PC-9 (cell line): Measurements from ENCODE around the gene MAST2. TPM values are rescaled to one million over a fixed set of nuclear protein-coding genes. Genes with fewer than 3 reads are reported as not detected.
A peak's percentile ranks its signal among the peaks of the same experiment; 100 is the strongest.
"Not testable (repeated sequence)": the region's sequence is repeated elsewhere in the genome, so short reads cannot be mapped to it uniquely, and the experiment has no call there.

ENCODE experiments used
- BruUV-seq: library from RNA; stranded (reverse); fragments of 400-500 nt; replicated peaks from 2 replicates; lab custom pipeline; 2021; lab: Mats Ljungman, UMichigan
- CTCF ChIA-PET: fragments of 300-600 bp; sonication (Branson Sonifier 250); formaldehyde crosslinking; loops from one replicate; lab custom pipeline; 2022; ENCODE audit warnings: antibody characterized with exemption; lab: Charles Lee
- POLR2A ChIA-PET: fragments of 300-600 bp; sonication (Branson Sonifier 250); formaldehyde crosslinking; loops from one replicate; lab custom pipeline; 2022; ENCODE audit warnings: antibody characterized with exemption; ENCODE audit not compliant: unreplicated experiment; lab: Charles Lee
- DNase-seq, 2 experiments: peaks; one replicate each; pipeline versions ENCODE4 v3.0.0 to v3.0.0-alpha.2; 2015 to 2022; ENCODE audit warnings: mixed read lengths in 1 of 2
- H2AFZ ChIP-seq: fragments of 200-600 bp; sonication (generic); 2 replicates; pipeline ENCODE4 v1.8.1; 2017; ENCODE audit warnings: antibody characterized with exemption
- H3F3A ChIP-seq: fragments of 200-600 bp; sonication (generic); 2 replicates; pipeline ENCODE4 v1.8.1; 2017; ENCODE audit warnings: antibody characterized with exemption, mild to moderate bottlenecking, low read depth; ENCODE audit not compliant: insufficient read depth
- H3K27ac ChIP-seq: fragments of 200-600 bp; sonication (generic); 2 replicates; pipeline ENCODE4 v1.6.1; 2016; ENCODE audit warnings: mixed run types
- H3K27me3 ChIP-seq: fragments of 200-600 bp; sonication (generic); 2 replicates; pipeline ENCODE4 v1.6.1; 2016; ENCODE audit warnings: low read depth, mixed run types; ENCODE audit not compliant: insufficient read depth
- H3K36me3 ChIP-seq: fragments of 200-600 bp; sonication (generic); 2 replicates; pipeline ENCODE4 v1.6.1; 2016; ENCODE audit warnings: low read depth, mixed run types
- H3K4me1 ChIP-seq: fragments of 200-600 bp; sonication (generic); replicated peaks from 2 replicates; pipeline ENCODE4 v1.6.1; 2016; ENCODE audit warnings: mixed run types; ENCODE audit not compliant: insufficient read depth
- H3K4me2 ChIP-seq: fragments of 200-600 bp; sonication (generic); 2 replicates; pipeline ENCODE4 v1.6.1; 2017; ENCODE audit warnings: mixed run types
- H3K4me3 ChIP-seq: fragments of 200-600 bp; sonication (generic); 2 replicates; pipeline ENCODE4 v1.6.1; 2016; ENCODE audit warnings: mixed run types
- H3K79me2 ChIP-seq: fragments of 200-600 bp; sonication (generic); 2 replicates; pipeline ENCODE4 v1.6.1; 2017; ENCODE audit warnings: low read depth, mixed run types
- H3K9me2 ChIP-seq: fragments of 200-600 bp; sonication (generic); 2 replicates; pipeline ENCODE4 v1.8.1; 2017; ENCODE audit warnings: mild to moderate bottlenecking; ENCODE audit not compliant: insufficient read depth
- H3K9me3 ChIP-seq: fragments of 200-600 bp; sonication (generic); 2 replicates; pipeline ENCODE4 v1.8.1; 2016; ENCODE audit warnings: low read depth; ENCODE audit not compliant: insufficient read depth
- H4K20me1 ChIP-seq: fragments of 200-600 bp; sonication (generic); 2 replicates; pipeline ENCODE4 v1.8.1; 2017; ENCODE audit not compliant: insufficient read depth
- EZH2 ChIP-seq: fragments of 200-600 bp; sonication (generic); IDR thresholded peaks from 2 replicates; pipeline ENCODE4 v1.8.0; 2017; ENCODE audit warnings: antibody characterized with exemption, low read depth
- intact Hi-C: fragments of 100-400 bp; cut with micrococcal nuclease; formaldehyde crosslinking; loops from one replicate; pipeline ENCODE4 v1.10.0; 2022; ENCODE audit not compliant: unreplicated experiment
- total RNA-seq: library from RNA; stranded (reverse); gene quantifications from 2 replicates; pipeline ENCODE4 v1.2.3, GENCODE V29; 2021
- TF ChIP-seq, protein P1 (sequence below): fragments of 200-600 bp; sonication (generic); conservative IDR thresholded peaks from 2 replicates; pipeline ENCODE4 v1.6.1; 2017; ENCODE audit warnings: mixed run types, antibody characterized with exemption, mild to moderate bottlenecking, moderate library complexity

MAST2 gene
- total RNA-seq, 1 experiment from 2014 or later = 58.8 TPM

DNA sequence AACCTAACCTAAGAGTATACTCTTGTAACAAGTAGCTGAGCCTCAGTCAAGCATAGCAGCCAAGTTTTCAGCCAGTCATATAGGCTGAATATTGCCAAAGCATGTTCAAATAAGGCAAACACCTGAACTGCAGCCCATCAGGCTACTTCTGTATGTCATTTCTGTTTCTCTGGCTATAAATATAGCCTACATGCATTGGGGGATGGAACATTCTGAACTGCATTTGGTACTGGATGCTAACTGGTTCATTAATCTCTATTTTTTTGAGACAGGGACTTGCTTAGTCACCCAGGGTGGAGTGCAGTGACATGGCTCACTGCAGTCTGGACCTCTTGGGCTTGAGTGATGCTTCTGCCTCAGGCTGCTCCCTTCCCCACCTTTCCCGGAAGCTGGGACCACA, 37.3 kb downstream of the MAST2 start:
- CTCF ChIA-PET = no interaction called here
- Histone ChIP-seq H3K9me2 (no peaks in the 10 kb centered on the region), H3K79me2 (peaks cover 9% of the 10 kb centered on the region; the same call in 1 of the 2 replicates), H3K4me2 (no peak overlapping the region), H3K9me3 (no peaks in the 10 kb centered on the region), H2AFZ (no peak overlapping the region), H3K27ac (no peak overlapping the region), H4K20me1 (no peaks in the 10 kb centered on the region), H3F3A (no peaks in the 10 kb centered on the region; the same call in 1 of the 2 replicates), H3K36me3 (no peaks in the 10 kb centered on the region), H3K27me3 (no peaks in the 10 kb centered on the region), H3K4me3 (no peak overlapping the region), H3K4me1 (no peaks in the 10 kb centered on the region)
- BruUV-seq = no TSS peak
- intact Hi-C loops = no loop called here
- no peak for DNase-seq
- POLR2A ChIA-PET = interaction anchor here (0.6 kb wide), 1 partner anchor 90 kb away, joined by 3 read pairs; the partner anchor contains the start of gene IPP
- TF ChIP-seq EZH2 = no peak
- TF ChIP-seq, protein P1, sequence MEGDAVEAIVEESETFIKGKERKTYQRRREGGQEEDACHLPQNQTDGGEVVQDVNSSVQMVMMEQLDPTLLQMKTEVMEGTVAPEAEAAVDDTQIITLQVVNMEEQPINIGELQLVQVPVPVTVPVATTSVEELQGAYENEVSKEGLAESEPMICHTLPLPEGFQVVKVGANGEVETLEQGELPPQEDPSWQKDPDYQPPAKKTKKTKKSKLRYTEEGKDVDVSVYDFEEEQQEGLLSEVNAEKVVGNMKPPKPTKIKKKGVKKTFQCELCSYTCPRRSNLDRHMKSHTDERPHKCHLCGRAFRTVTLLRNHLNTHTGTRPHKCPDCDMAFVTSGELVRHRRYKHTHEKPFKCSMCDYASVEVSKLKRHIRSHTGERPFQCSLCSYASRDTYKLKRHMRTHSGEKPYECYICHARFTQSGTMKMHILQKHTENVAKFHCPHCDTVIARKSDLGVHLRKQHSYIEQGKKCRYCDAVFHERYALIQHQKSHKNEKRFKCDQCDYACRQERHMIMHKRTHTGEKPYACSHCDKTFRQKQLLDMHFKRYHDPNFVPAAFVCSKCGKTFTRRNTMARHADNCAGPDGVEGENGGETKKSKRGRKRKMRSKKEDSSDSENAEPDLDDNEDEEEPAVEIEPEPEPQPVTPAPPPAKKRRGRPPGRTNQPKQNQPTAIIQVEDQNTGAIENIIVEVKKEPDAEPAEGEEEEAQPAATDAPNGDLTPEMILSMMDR = no peak

DNA sequence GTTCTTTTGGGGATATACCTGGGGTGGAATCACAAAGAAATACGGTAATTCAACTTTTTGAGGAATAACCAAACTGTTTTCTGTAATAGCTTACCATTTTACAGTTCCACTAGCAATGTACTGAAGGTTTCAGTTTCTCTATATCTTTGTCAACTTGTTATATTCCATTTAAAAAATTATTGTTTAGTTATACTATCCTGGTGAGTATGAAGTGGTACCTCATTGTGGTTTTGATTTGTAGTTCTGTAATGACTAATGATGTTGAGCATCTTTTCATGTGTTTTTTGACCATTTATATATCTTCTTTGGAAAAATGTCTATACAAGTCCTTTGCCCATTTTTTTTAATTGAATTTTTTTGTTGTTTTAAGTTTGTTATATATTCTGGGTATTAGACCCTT, 39.4 kb downstream of the MAST2 start:
- Histone ChIP-seq H3K27ac (no peak overlapping the region), H2AFZ (no peak overlapping the region), H3K4me1 (no peaks in the 10 kb centered on the region), H3K9me3 (no peaks in the 10 kb centered on the region), H3F3A (no peaks in the 10 kb centered on the region; the same call in 1 of the 2 replicates), H3K9me2 (no peaks in the 10 kb centered on the region), H3K27me3 (no peaks in the 10 kb centered on the region), H3K4me3 (no peak overlapping the region), H3K79me2 (no peaks in the 10 kb centered on the region), H4K20me1 (no peaks in the 10 kb centered on the region), H3K36me3 (no peaks in the 10 kb centered on the region), H3K4me2 (no peak overlapping the region)
- TF ChIP-seq, protein P1 = no peak
- TF ChIP-seq EZH2 = no peak
- BruUV-seq = no TSS peak
- ChIA-PET CTCF (no interaction called here), POLR2A (no interaction called here)
- no peak for DNase-seq
- intact Hi-C loops = no loop called here

DNA sequence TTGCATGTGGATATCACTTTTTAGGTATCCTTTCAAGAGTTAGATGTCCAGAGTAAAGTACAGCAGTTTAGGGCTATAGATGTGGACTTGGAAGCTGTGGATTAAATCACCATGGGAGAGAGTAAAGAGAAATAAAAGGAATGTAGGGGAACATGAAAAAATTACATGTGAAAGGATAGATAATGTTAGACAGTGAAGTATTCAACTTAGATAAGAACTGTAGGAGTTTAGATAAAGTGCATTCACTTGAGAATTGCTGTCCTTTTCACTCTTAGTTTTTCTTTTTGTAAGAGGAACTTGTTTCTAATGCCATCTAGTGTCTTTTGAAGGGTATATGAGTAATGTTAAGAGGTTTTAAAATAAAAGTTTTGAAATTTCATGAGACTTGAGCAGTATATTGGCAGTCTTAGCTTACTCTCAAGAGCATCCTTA, 40.1 kb downstream of the MAST2 start:
- POLR2A ChIA-PET = interaction anchor here (0.6 to 0.7 kb wide), 2 partner anchors 286 to 532 kb away, joined by 3 to 10 read pairs; no protein-coding TSS in a partner anchor
- no peaks in the 10 kb centered on the region for H3K27me3 ChIP-seq
- no peak overlapping the region for H2AFZ ChIP-seq
- no peaks in the 10 kb centered on the region for H3K9me3 ChIP-seq
- H3K79me2 ChIP-seq = no peaks in the 10 kb centered on the region
- intact Hi-C loops = no loop called here
- TF ChIP-seq EZH2 = no peak
- TF ChIP-seq, protein P1 = peak; percentile 48; the same call in 1 of the 2 replicates
- H3K4me3 ChIP-seq = no peak overlapping the region
- no peaks in the 10 kb centered on the region for H3K9me2 ChIP-seq
- CTCF ChIA-PET = interaction anchor here (0.6 to 1.0 kb wide), 2 partner anchors 111 to 199 kb away, joined by 3 read pairs; no protein-coding TSS in a partner anchor
- no peaks in the 10 kb centered on the region for H4K20me1 ChIP-seq
- BruUV-seq = no TSS peak
- peaks cover under 1% of the 10 kb centered on the region; the same call in 1 of the 2 replicates for H3F3A ChIP-seq
- H3K4me1 ChIP-seq = no peaks in the 10 kb centered on the region
- no peak overlapping the region for H3K4me2 ChIP-seq
- no peak for DNase-seq
- no peaks in the 10 kb centered on the region for H3K36me3 ChIP-seq
- no peak overlapping the region for H3K27ac ChIP-seq

DNA sequence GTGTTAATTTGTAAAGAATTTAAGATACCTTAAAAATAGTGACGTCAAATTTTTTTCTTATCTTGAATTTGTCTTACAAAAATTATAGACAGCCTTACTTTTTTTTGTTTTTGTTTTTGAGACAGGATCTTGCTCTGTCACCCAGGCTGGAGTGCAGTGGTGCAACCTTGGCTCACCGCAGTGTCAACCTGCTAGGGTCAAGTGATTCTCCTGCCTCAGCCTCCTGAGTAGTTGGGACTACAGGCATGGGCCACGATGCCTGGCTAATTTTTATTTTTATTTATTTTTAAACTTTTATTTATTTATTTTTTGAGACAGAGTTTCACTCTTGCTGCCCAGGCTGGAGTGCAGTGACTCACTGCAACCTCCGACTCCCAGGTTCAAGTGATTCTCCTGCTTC, 40.6 kb downstream of the MAST2 start:
- BruUV-seq, H3F3A ChIP-seq, H3K4me2 ChIP-seq, H3K4me3 ChIP-seq, H3K27ac ChIP-seq, intact Hi-C loops, H3K9me3 ChIP-seq, H3K4me1 ChIP-seq, H2AFZ ChIP-seq, H3K79me2 ChIP-seq, H4K20me1 ChIP-seq, DNase-seq, H3K27me3 ChIP-seq, H3K36me3 ChIP-seq, H3K9me2 ChIP-seq: not testable (repeated sequence)
- CTCF ChIA-PET = interaction anchor here (0.6 to 1.0 kb wide), 3 partner anchors 16 to 200 kb away, joined by 3 to 11 read pairs (median 3); no protein-coding TSS in a partner anchor
- POLR2A ChIA-PET = interaction anchor here (0.6 to 0.7 kb wide), 2 partner anchors 286 to 533 kb away, joined by 3 to 10 read pairs; no protein-coding TSS in a partner anchor
